ENCODE data around the gene EBF3. TPM values are rescaled to one million over a fixed set of nuclear protein-coding genes. Genes with fewer than 3 reads are reported as not detected.

EBF3 gene
- total and polyA plus RNA-seq, 3 donors from 2014 or later = 4.0 to 7.6 (median 6.0) TPM

DNA sequence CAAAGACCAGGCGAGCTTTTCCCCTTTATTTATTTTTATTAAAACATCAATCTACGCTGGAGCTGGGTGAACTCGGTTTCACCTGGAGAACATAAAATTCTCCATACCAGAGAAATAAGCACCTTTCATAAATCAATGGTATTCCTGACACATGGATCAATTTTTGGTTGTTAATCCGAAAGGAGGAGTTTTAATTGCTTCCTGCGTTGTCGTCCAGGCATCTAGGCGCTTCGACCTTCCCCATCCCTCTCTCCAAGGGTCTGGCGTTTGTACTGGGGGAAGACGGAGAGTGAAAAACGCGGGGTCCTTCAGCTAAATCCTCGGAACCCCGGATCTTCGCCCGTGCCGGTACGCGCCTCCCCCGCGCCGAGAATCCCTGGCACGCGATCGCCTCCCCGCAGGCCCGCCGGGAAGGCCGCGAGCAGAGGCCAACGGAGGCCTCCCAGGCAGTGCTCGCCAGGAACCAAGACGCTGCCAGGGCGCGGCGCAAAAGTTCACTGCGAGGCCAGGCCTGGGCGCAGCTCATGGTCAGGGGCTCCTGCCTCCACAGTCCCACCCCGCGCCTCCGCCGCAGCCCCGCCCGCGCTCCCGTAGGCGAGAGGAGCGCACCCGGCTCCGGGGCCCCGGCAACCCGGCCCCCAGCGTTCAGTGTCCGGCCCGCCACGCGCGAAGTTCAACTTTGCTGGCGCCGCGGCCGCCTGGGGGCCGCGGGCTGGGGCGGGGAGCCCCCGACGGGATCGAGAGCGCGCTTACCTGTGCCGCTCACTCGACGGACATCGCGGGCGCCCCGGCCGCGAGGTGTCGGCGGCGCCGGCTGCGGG lies 8.3 kb upstream of the EBF3 start:
- Histone ChIP-seq H3K4me3 (peak overlapping the region; percentile 24 to 36), H3K27me3 (no peaks in the 10 kb centered on the region), H3K36me3 (ENCODE audit: low read depth, missing control alignments) (no peaks in the 10 kb centered on the region), H3K27ac (no peak overlapping the region), H3K9me3 (no peaks in the 10 kb centered on the region), H3K4me1 (peaks cover 3% of the 10 kb centered on the region)
- WGBS, 2 donors = 4 to 7% methylated on average over 32 to 35 of the region's 84 CpGs
- no peak for TF ChIP-seq POLR2A (IDR thresholded peaks at IDR 0.05)
- TF ChIP-seq, protein P1, sequence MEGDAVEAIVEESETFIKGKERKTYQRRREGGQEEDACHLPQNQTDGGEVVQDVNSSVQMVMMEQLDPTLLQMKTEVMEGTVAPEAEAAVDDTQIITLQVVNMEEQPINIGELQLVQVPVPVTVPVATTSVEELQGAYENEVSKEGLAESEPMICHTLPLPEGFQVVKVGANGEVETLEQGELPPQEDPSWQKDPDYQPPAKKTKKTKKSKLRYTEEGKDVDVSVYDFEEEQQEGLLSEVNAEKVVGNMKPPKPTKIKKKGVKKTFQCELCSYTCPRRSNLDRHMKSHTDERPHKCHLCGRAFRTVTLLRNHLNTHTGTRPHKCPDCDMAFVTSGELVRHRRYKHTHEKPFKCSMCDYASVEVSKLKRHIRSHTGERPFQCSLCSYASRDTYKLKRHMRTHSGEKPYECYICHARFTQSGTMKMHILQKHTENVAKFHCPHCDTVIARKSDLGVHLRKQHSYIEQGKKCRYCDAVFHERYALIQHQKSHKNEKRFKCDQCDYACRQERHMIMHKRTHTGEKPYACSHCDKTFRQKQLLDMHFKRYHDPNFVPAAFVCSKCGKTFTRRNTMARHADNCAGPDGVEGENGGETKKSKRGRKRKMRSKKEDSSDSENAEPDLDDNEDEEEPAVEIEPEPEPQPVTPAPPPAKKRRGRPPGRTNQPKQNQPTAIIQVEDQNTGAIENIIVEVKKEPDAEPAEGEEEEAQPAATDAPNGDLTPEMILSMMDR (IDR thresholded peaks at IDR 0.05) = no peak
- no peak for DNase-seq
- intact Hi-C loops (cut with DNase I; ENCODE audit: low total_unique reads) = no loop called here

DNA sequence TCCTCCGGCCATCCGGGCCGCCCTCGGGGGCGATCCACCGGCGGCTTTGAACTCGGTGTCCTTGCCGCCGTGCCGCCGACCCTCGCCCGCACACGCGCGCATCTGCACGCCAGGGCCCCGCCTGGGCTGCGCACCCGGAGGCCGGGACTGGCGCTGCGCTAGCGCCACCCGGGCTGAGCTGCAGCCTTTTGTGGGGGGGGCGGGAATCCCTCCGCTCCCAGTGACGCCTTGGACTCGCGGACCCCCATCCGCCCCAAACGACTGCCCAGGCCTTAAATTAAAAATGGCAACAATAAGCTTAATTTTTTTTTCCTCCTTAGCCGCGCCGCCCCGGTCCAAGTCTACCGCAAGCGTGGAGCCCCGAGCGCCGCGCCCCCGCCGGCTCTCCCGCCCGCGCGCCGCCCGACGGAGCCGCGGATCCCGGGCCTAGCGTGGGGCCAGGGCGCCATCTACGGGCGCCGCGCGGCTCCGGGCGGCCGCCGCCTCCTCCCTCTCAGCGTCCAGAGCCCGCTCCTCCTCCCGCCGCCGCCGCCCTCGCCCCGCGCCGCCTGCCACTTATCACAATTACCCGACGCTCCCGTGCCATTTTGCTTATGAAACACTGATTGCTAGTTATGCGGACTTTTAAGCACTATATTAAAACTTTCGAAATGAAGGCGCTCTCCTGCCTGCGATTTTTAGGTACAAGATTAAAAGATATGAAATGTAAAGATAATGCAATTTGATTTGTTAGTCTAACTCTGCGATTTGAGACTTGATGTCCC lies 7.5 kb upstream of the EBF3 start:
- H3K4me3 ChIP-seq = peak overlapping the region; percentile 15 to 36

DNA sequence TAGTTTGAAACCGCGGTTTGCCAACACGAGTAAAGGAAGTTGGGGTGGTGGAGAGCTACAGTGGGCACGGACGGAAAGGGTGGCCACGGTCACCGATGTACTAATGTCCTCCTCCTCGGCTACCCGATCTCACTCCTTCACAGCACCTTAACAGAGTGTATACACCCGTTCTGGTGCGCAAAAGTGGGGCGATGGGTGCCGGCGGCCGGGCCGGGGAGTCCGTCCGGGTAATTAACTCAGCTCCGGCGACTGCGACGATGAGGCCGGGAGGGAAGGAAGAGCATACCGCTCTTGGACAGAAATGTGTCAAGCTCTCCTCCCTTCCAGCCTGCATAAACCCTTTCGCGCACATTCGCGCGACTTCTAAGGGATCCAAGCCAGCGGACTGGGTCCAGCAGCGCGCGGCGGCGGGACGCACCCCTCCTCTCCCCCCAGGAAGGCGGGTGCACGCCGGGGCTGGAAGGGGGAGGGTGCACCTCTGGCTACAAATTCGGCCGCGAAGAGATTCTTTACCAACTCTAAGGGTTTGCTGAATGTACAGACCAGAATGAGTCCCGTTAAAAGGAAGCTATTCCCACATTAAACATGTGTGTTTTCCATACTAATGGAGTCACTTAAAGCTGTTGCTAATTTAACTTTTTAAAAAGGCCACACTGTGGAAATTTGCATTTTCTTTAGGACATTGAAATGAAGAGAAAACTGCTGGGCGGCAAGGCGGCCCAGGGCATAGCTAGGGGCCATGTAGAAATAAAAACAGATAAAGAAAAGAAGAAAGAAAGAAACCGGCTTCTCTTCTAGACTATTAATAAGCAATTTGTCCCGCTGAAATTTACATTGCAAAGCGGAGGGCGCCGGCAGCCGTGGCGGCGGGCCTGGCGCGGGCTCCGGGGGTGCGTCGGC lies 6.6 kb upstream of the EBF3 start:
- intact Hi-C loops (cut with DNase I; ENCODE audit: low total_unique reads) = loop anchor here (2.0 kb wide), 1 partner anchor 938 kb away; no protein-coding TSS in a partner anchor
- no peak overlapping the region for H3K27ac ChIP-seq
- TF ChIP-seq, protein P1 (IDR thresholded peaks at IDR 0.05) = no peak
- no peak for TF ChIP-seq POLR2A (IDR thresholded peaks at IDR 0.05)
- peaks cover 3% of the 10 kb centered on the region for H3K4me1 ChIP-seq
- H3K36me3 ChIP-seq (ENCODE audit: low read depth, missing control alignments) = no peaks in the 10 kb centered on the region
- 1 to 5% methylated on average over 37 to 58 of the region's 58 CpGs for WGBS, 2 donors
- no peak overlapping the region for H3K4me3 ChIP-seq
- no peak for DNase-seq
- H3K9me3 ChIP-seq = no peaks in the 10 kb centered on the region
- H3K27me3 ChIP-seq = no peaks in the 10 kb centered on the region

More for the DNA sequence above, 7.5 kb upstream of the EBF3 start:
- intact Hi-C loops (cut with DNase I; ENCODE audit: low total_unique reads) = loop anchor here (2.0 kb wide), 1 partner anchor 939 kb away; no protein-coding TSS in a partner anchor
- Histone ChIP-seq H3K9me3 (no peaks in the 10 kb centered on the region), H3K4me1 (peaks cover 3% of the 10 kb centered on the region), H3K27ac (no peak overlapping the region), H3K36me3 (ENCODE audit: low read depth, missing control alignments) (no peaks in the 10 kb centered on the region), H3K27me3 (no peaks in the 10 kb centered on the region)
- 1% methylated on average over 49 to 84 of the region's 84 CpGs for WGBS, 2 donors
- TF ChIP-seq, protein P1 (IDR thresholded peaks at IDR 0.05) = peak in 2 of 3 experiments; percentile 21 to 41
- no peak for TF ChIP-seq POLR2A (IDR thresholded peaks at IDR 0.05)
- no peak for DNase-seq

DNA sequence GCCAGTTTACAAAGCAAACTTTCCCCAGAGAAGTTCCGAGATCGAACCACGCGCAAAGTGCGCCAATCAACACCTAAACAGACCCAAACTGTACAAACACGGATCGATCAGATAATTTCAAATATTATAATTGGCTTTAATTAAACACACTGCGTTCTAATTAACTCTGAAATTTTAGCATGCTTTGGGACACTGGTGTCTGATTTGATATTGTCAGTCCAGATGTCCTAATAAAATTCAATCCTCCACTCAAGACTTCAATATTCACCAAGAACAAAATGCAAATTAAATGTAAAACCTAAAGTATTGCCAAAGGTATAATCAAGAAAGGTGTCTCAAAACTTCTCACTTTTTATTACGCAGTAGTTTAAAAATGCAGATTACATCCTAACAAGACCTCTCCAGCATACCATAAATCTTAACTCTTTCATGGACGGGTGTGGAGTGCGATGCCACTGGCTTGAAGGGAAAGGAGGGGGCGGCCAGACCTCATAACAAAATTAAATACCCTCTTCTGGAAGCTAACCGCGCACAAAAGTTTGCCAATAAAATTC lies 5.9 kb upstream of the EBF3 start:
- intact Hi-C loops (cut with DNase I; ENCODE audit: low total_unique reads) = loop anchor here (2.0 kb wide), 1 partner anchor 937 kb away; no protein-coding TSS in a partner anchor
- Histone ChIP-seq H3K4me1 (peaks cover 3% of the 10 kb centered on the region), H3K27me3 (no peaks in the 10 kb centered on the region), H3K27ac (no peak overlapping the region), H3K36me3 (ENCODE audit: low read depth, missing control alignments) (no peaks in the 10 kb centered on the region), H3K9me3 (no peaks in the 10 kb centered on the region), H3K4me3 (peak overlapping the region in 1 of 2 donors; percentile 26)
- WGBS, 2 donors = 5 to 9% methylated on average over 14 of the region's 14 CpGs
- TF ChIP-seq, protein P1 (IDR thresholded peaks at IDR 0.05) = no peak
- no peak for TF ChIP-seq POLR2A (IDR thresholded peaks at IDR 0.05)
- no peak for DNase-seq
